Ramos (cell line): ENCODE results near the gene CUL9.

Source experiments
- in situ Hi-C: fragments of 300-500 bp; cut with MboI; formaldehyde crosslinking; loops from one replicate; pipeline ENCODE4 v1.14.3; 2022; ENCODE audit warnings: low sequenced_read_pairs; ENCODE audit not compliant: unreplicated experiment

CUL9 gene

GRCh38 chr6:43263314-43264178 is 81.5 kb downstream of the CUL9 start:
- in situ Hi-C loops = loop anchor here (5.0 kb wide), 1 partner anchor 239 kb away; no protein-coding TSS in a partner anchor

- in situ Hi-C loops = loop anchor here (5.0 kb wide), 1 partner anchor 238 kb away; no protein-coding TSS in a partner anchor
Measured at GRCh38 chr6:43264599-43265145, 82.7 kb downstream of the CUL9 start.

GRCh38 chr6:43265564-43265963 is 83.6 kb downstream of the CUL9 start:
- in situ Hi-C loops = no loop called here

- in situ Hi-C loops = no loop called here
Measured at GRCh38 chr6:43267619-43268354, 85.8 kb downstream of the CUL9 start.

GRCh38 chr6:43268355-43268700 is 86.3 kb downstream of the CUL9 start:
- in situ Hi-C loops = no loop called here

GRCh38 chr6:43268782-43269272 is 86.8 kb downstream of the CUL9 start:
- in situ Hi-C loops = no loop called here

- in situ Hi-C loops = no loop called here
Measured at GRCh38 chr6:43269273-43270007, 87.4 kb downstream of the CUL9 start.

- in situ Hi-C loops = no loop called here
Measured at GRCh38 chr6:43271103-43271815, 89.3 kb downstream of the CUL9 start.

GRCh38 chr6:43271944-43272343 is 89.9 kb downstream of the CUL9 start:
- in situ Hi-C loops = no loop called here

GRCh38 chr6:43273707-43274106 is 91.7 kb downstream of the CUL9 start:
- in situ Hi-C loops = no loop called here
